H1 (cell line): ENCODE data around the gene TRIM32. TPM values are rescaled to one million over a fixed set of nuclear protein-coding genes. Genes with fewer than 3 reads are reported as not detected.

Experiments used
- CHD1 ChIP-seq: IDR thresholded peaks from 2 replicates; pipeline ENCODE4 v1.6.1; 2012; ENCODE audit warnings: low read depth, low read length, improper control_type of control experiment
- HDAC2 ChIP-seq, 2 experiments: fragments of 300-600 bp in 1 of 2; sonication (generic) in 1 of 2; IDR thresholded peaks; 2 replicates each; pipeline ENCODE4 v1.6.1; 2011 to 2012; ENCODE audit warnings: low read depth in 2 of 2, low read length in 2 of 2, mild to moderate bottlenecking in 2 of 2, moderate library complexity in 2 of 2, borderline replicate concordance in 1 of 2, inconsistent platforms in 1 of 2
- KDM4A ChIP-seq: IDR thresholded peaks from one replicate; pipeline ENCODE4 v1.7.1; 2012; ENCODE audit warnings: low read depth, mild to moderate bottlenecking, moderate library complexity, low read length, inconsistent platforms; ENCODE audit not compliant: severe bottlenecking
- NANOG ChIP-seq: IDR thresholded peaks from 2 replicates; pipeline ENCODE4 v1.6.1; 2011; ENCODE audit warnings: low read length, low read depth, mild to moderate bottlenecking, inconsistent platforms; ENCODE audit not compliant: insufficient read depth, poor library complexity, severe bottlenecking
- NRF1 ChIP-seq: IDR thresholded peaks from 2 replicates; pipeline ENCODE4 v1.6.1; 2011; ENCODE audit warnings: mild to moderate bottlenecking, low read depth, low read length, improper control_type of control experiment
- polyA plus RNA-seq, 7 experiments: library from polyadenylated mRNA; depleted of rRNA in 3 of 7; stranded (reverse) in 5 of 7; unstranded in 2 of 7; fragments of >200 nt in 5 of 7; fragments of 200-250 nt in 2 of 7; gene quantifications; 1 replicate in 5 of 7; 2 replicates in 1 of 7; 4 replicates in 1 of 7; pipeline versions ENCODE4 v1.2.1 to v1.2.3, GENCODE V29; 2011 to 2013; ENCODE audit warnings: missing spikeins in 2 of 7, mixed read lengths in 2 of 7
- total RNA-seq: library from RNA; stranded (reverse); fragmentation: NEBNext Ultra II Directional; extraction: Animal tissue kit (Norgen Biotek cat#: 25700); gene quantifications from 2 replicates; pipeline ENCODE4 v1.2.1, GENCODE V29; 2021
- TF ChIP-seq, protein P1 (sequence below): fragments of 300-600 bp; sonication (generic); IDR thresholded peaks from 2 replicates; pipeline ENCODE4 v1.7.1; 2012; ENCODE audit warnings: low read length, moderate library complexity, mild to moderate bottlenecking, inconsistent platforms; ENCODE audit not compliant: insufficient replicate concordance
- TF ChIP-seq, protein P2 (sequence below): IDR thresholded peaks from 2 replicates; pipeline ENCODE4 v1.6.1; 2012; ENCODE audit warnings: inconsistent platforms
- TF ChIP-seq, protein P3 (sequence below): IDR thresholded peaks from 2 replicates; pipeline ENCODE4 v1.6.1; 2011; ENCODE audit warnings: low read depth, mild to moderate bottlenecking, low read length; ENCODE audit not compliant: insufficient read depth

The TRIM32 gene
- total and polyA plus RNA-seq, 2 of the 8 experiments (the other 6 are each of a cell fraction or from before 2014, with no cell fraction given) = 10.5 to 17.3 TPM

DNA sequence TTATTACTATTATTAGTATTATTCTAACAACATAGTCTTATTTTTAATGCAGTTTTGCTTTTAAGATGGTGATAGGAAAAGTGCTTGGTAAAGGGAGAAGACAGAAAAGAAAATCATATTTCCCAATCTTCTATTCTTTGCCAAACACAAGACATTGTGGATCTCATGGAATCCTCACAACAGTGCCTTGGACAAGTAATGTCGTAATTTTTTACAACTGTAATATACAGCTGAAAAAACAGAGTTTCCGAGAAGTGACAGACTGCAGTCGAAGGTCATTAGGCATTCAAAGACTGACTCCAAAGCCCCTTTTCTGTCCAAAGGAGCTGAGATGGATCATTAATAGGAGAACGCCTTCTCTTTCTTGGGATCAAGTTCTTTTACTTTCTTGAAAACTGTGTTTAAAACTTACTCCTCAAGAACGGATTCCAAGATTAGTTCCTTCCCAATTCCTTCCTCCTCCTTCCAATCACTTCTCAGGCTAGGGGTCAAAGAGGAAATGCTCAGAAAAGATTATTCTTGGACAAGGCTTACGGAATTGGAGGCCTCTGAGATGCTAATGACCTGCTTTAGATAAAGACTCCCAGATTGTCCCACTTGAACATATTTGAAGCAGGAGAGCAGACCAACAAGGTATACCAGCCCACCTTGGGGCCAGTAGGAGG, 24.3 kb upstream of the TRIM32 start (continued):
- TF ChIP-seq, protein P1, sequence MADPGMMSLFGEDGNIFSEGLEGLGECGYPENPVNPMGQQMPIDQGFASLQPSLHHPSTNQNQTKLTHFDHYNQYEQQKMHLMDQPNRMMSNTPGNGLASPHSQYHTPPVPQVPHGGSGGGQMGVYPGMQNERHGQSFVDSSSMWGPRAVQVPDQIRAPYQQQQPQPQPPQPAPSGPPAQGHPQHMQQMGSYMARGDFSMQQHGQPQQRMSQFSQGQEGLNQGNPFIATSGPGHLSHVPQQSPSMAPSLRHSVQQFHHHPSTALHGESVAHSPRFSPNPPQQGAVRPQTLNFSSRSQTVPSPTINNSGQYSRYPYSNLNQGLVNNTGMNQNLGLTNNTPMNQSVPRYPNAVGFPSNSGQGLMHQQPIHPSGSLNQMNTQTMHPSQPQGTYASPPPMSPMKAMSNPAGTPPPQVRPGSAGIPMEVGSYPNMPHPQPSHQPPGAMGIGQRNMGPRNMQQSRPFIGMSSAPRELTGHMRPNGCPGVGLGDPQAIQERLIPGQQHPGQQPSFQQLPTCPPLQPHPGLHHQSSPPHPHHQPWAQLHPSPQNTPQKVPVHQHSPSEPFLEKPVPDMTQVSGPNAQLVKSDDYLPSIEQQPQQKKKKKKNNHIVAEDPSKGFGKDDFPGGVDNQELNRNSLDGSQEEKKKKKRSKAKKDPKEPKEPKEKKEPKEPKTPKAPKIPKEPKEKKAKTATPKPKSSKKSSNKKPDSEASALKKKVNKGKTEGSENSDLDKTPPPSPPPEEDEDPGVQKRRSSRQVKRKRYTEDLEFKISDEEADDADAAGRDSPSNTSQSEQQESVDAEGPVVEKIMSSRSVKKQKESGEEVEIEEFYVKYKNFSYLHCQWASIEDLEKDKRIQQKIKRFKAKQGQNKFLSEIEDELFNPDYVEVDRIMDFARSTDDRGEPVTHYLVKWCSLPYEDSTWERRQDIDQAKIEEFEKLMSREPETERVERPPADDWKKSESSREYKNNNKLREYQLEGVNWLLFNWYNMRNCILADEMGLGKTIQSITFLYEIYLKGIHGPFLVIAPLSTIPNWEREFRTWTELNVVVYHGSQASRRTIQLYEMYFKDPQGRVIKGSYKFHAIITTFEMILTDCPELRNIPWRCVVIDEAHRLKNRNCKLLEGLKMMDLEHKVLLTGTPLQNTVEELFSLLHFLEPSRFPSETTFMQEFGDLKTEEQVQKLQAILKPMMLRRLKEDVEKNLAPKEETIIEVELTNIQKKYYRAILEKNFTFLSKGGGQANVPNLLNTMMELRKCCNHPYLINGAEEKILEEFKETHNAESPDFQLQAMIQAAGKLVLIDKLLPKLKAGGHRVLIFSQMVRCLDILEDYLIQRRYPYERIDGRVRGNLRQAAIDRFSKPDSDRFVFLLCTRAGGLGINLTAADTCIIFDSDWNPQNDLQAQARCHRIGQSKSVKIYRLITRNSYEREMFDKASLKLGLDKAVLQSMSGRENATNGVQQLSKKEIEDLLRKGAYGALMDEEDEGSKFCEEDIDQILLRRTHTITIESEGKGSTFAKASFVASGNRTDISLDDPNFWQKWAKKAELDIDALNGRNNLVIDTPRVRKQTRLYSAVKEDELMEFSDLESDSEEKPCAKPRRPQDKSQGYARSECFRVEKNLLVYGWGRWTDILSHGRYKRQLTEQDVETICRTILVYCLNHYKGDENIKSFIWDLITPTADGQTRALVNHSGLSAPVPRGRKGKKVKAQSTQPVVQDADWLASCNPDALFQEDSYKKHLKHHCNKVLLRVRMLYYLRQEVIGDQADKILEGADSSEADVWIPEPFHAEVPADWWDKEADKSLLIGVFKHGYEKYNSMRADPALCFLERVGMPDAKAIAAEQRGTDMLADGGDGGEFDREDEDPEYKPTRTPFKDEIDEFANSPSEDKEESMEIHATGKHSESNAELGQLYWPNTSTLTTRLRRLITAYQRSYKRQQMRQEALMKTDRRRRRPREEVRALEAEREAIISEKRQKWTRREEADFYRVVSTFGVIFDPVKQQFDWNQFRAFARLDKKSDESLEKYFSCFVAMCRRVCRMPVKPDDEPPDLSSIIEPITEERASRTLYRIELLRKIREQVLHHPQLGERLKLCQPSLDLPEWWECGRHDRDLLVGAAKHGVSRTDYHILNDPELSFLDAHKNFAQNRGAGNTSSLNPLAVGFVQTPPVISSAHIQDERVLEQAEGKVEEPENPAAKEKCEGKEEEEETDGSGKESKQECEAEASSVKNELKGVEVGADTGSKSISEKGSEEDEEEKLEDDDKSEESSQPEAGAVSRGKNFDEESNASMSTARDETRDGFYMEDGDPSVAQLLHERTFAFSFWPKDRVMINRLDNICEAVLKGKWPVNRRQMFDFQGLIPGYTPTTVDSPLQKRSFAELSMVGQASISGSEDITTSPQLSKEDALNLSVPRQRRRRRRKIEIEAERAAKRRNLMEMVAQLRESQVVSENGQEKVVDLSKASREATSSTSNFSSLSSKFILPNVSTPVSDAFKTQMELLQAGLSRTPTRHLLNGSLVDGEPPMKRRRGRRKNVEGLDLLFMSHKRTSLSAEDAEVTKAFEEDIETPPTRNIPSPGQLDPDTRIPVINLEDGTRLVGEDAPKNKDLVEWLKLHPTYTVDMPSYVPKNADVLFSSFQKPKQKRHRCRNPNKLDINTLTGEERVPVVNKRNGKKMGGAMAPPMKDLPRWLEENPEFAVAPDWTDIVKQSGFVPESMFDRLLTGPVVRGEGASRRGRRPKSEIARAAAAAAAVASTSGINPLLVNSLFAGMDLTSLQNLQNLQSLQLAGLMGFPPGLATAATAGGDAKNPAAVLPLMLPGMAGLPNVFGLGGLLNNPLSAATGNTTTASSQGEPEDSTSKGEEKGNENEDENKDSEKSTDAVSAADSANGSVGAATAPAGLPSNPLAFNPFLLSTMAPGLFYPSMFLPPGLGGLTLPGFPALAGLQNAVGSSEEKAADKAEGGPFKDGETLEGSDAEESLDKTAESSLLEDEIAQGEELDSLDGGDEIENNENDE = no peak
- TF ChIP-seq CHD1 (no peak), KDM4A (no peak), NRF1 (no peak), HDAC2 (IDR thresholded peaks at IDR 0.05; ENCODE audit: borderline replicate concordance in 1 of 2, low read depth in 2 of 2, low read length in 2 of 2) (no peak), NANOG (no peak)
- TF ChIP-seq, protein P2, sequence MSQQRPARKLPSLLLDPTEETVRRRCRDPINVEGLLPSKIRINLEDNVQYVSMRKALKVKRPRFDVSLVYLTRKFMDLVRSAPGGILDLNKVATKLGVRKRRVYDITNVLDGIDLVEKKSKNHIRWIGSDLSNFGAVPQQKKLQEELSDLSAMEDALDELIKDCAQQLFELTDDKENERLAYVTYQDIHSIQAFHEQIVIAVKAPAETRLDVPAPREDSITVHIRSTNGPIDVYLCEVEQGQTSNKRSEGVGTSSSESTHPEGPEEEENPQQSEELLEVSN = no peak
- TF ChIP-seq, protein P3, sequence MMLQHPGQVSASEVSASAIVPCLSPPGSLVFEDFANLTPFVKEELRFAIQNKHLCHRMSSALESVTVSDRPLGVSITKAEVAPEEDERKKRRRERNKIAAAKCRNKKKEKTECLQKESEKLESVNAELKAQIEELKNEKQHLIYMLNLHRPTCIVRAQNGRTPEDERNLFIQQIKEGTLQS = no peak
